Stimulated activated CD8-positive, alpha-beta memory T cell treated with anti-CD3 and anti-CD28 coated beads, Interleukin-4, amount 100 ng/mL, for 4 hours (primary cell): ENCODE data around the gene DRICH1.
"Not testable (repeated sequence)": the region's sequence is repeated elsewhere in the genome, so short reads cannot be mapped to it uniquely, and the experiment has no call there.

Experiments used
- DNase-seq, 2 donors: peaks; one replicate each; pipeline ENCODE4 v3.0.0-alpha.2; 2020; ENCODE audit warnings: low read depth in 2 of 2, low spot score in 1 of 2

DRICH1 gene, protein sequence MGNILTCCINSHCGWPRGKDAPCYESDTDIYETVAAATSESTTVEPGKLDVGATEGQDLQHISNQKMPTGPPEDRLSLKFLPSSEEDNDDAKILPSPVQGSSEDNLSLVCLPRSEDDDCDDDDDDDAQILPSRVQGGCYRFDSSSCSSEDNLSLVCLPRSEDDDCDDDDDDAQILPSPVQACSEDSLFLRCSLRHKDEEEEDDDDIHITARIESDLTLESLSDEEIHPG

DNA sequence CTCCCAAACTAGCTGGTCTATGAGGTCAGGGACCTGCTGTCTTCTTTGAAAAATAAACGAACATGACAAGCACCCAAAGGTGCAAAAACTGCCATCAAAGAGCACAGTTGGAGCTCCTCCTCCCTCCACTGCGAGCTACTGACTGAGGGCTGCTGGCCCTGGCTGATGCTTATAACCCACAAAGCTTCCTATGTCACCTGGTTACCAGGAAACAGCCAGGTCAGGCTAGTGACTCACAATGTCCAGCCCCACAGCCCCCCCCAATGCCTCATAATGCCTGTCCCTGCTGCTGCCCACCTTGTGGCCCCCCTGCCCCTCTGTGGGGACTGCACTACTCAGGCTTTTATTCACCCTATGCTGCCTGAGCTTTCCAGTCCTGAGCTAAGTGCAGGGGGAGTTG lies at the start of gene DRICH1:
Gene DRICH1 (minus strand): TSS at position 144 of the 400 bp plus-strand sequence. CDS start 298 bp downstream, outside the sequence.
- no peak for DNase-seq

DNA sequence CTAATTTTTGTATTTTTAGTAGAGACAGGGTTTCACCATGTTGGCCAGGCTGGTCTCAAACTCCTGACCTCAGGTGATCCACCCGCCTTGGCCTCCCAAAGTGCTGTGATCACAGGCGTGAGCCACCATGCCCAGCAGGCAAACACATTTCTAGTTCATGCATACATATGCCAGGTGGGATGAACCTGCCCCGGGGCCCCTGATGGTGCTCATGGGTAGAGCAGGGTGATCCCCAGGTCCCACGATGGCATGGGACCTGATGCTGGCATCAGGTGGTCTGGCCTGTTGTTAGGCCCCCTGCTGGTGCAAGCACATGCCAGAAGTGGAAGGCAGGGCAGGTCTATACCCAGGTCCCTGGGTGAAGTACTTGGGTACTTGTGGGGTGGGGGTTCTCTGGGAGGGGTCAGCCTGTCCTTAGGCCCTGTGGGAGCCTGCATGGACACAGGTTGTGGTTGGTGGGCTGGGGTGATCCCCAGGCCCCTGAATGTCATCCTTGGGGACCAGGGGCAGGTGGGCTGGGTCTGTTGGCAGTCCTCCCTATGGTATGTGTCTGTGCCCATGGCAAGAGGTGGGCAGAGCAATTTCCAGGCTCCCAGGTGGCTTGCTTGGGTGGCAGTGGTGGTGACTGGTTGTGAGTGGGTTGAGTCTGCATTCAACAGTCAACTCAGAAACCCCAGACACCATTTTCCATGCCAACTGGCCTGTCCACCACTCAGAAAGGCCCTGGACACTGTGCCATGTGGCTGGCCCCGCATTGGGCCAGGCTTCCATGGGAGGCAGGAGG lies 49.1 kb upstream of the DRICH1 start:
- no peak for DNase-seq

DNA sequence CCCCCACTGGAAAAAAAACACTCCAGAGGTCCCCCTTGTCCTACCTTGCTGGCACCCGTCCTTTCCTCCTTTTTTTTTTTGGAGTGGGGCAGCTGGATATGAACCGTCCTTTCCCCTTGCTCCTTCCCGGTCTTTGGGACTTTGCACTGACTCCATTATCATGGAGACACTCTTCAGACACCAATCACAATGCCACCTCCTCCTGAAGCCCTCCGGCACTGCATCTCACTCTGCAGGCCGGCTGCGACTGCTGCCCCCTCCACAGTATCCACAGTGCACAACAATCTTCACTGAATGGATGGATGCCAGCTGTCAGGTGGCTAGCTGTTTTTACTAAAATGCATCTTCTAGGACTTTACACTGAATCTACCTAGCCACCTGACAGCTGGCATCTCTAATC lies 46.0 kb upstream of the DRICH1 start:
- DNase-seq = no peak

DNA sequence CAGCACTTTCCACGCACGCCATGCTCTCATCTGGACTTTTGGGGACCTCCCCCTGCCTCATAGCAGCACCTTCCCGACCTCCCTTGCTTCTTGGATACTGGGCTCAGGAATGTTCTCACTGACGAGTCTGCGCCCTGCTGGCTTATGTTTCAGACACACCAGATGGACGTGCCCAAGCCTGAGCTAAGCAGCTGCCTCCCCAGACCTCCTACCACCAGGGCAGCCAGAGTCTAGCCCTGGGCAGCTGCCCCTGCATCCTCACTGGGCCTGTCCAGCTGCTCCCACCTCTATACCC lies 45.5 kb upstream of the DRICH1 start:
- DNase-seq = no peak

DNA sequence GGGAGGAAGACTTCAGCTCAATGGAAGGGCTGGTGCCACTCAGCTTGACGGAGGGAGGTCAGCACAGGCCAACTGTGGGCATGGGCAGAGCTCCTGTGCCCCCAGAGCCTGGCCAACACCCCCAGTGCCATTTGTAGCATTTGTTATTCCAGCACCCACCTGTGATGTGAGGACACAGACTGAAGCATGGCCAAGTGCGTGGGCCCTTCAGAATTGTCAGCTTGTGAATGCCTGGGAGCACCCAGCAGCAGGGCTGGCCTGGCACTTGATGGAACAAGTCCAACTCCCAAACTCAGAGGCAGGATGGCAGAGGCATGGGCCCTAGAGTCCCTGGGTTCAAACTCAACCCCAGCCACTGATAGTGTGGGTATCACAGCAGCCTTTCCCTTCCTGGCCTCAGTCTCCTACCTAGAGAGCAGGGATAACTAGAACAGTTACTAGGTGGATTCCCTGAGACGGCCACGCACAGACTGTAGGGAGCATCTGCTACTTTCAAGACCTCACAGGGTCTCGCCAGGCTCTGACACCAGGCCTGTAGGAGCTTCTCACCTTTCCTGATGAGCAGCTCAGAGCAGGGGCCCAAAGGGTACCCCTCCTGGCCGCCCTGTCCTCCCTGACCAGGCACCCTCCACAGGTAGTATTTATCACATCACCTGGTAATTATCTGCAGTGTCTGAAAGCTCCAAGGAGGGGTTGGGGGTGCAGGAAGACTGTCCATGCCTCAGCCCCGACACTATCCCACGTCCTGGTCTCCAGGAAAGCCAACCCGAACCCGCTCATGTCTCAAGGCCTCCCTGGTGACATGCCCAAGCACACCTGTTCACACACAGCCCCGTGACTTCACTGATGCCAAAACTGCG lies 45.0 kb upstream of the DRICH1 start:
- DNase-seq = not testable (repeated sequence)

DNA sequence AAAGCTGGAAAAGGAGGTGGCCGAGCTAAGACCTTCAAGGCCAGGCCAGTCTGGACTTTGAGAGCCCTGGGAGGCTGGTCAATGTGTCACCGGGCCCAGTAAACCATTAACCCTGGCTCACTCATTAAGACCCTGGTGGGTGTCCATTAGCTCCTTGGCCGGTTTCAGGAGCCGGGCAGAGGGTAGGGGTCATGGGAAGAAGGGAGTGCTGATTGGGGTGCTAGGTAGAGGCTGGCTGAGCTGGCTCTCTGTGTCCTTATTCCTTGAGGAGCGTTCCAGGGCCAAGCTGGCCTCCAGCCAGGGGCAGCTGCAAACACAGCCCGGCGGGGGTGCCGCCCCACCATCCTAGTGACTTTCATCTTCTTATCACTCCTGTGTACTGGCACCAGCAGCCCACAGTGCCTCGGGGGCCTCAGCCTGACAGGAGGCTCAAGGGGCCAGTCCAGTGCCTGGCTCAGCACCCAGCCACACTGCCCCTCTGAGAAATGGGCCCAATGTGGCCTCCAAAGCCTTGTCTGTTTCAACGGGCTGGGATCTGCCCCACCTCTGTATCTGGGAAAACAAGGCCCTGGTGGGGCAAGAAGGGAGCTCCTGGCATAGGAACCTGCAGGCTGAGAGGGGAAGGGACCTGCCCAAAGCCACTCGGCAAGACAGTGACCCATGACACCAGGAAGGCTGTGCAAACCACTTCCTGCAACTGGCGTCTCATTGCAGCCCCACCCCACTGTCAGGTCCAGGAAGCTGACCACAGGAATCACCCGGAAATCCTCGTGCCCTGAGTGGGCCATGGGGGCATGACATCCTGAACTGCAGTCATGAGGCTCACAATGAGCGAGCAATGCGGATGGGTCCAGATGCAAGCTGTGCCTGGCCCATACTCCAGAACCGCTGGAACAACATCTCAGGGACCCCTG lies 43.6 kb upstream of the DRICH1 start:
- DNase-seq = no peak

DNA sequence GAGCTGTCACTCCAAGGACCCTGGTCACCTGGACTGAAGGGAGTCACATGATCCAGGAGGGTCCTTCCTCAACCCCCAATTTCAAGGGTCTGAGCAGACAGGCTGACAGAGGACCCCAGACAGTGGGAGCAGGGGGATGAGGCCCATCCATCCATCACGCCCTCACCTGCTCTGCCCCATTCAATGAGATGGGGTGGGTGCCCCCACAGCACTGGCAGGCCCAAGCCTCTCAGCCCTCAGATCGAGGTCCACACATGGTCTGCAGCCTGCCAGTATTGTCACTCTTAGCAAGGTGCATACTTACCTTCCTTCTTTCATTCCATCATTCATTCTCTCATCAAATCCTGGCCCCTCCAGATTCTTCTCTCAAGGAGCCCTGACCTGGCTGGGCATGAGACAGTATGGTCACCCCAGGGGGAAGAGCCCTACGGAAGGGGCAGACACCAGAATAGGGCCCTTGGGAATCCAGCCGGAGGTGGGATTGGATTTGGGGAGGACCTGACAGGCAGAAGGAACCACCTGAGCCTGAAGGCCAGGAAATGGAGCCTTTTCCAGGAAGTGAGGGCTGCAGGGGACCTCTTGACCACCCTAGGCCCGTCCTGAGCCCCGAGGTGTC lies 42.9 kb upstream of the DRICH1 start:
- not testable (repeated sequence) for DNase-seq

DNA sequence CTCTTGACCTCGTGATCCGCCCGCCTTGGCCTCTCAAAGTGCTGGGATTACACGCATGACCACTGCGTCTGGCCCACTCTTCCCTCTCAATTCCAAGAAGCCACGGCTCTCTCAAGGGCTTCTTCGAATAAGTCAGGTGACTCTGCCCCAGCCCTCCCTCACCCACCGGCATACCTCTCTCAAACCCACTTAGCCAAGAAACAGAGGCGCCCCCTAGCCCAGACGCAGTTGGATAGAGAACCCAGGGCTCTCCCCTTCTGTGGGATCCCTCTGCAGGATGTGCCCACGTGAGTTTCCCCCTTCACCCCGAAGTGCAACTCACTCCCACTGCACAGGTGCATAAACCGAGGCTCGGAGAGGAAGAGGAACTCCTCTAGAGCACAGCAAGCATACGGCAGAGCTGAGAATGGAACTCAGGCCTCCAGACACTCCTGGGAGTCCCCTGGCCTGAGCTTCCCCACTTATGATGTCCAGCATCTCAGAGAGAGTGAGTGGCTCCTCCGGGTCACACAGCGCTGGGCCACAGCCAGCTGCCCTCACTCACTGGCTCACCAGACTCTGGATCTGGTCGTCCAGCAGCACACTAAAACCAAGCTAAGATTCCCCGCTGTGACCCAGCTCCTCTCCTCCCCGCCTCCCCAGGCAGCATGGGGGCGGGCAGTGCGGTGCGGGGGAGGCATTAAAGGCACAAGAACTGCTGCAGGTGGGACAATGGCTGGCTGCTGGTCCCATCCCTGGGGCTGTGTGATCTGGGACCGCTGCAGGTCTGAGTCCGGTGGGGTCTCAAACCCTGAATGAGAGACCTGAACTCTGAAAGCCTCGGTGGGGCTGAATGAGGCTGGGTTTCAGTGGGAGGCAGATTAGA lies 41.9 kb upstream of the DRICH1 start:
- no peak for DNase-seq

DNA sequence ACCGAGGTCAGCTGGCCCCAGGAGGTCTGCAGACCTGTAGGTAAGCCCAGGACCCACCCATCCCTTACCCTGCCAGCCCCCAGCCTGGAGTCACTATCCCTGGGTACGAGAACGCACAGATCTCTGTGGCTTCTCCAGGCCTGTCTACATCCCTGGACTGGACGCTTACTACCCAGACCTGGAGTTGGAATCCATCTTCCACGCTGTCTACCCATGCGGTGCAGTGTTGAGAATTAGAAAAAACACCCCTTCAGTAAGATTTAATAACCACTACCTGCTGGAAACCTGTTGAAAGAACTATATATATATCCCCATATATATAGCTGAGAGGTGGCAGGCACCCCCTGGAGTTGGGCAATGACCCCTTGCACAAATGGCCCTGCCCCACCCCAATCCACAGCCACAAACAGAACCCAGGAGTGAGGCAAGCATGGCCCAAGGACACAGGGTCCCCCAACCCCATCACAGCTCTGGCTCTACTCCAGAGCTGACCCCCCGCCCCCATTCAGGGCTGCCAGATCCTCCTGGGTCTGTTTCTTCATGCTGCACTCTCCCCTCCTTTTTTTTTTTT lies 41.0 kb upstream of the DRICH1 start:
- no peak for DNase-seq

DNA sequence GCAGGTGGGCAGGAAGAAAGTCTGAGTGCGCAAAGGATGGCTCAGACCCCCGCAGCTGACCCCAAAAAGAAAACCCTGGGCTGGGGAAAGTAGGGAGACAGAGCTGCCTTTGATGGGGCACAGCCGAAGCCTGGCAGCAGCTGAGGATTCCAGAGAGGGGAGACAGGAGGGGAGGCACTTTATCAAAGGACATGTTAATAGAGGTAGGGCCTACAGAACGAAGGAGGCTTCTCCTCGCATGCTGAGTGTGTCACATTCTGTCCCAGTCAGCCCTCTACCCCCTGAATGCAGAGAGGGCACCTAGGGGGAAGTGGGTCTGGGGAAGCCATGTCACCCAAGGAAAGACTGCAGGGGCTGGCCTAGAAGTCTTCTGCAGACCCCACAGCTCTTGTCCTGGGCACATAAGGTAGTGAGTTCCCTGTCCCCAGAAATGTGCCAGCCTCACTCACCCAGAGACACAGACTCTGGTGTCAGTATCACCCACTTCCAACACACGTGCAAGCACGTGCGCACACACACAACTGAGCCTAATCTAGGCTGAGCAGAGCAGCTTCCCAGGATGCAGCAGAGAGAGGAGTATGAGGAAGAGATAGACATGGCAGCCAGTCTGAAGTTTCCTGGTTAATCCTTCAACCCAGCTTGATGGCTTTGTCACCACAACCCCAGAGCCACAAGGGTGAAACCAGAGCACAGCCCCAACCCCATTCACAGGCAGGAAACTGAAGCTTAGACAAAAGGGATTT lies 40.4 kb upstream of the DRICH1 start:
- not testable (repeated sequence) for DNase-seq

DNA sequence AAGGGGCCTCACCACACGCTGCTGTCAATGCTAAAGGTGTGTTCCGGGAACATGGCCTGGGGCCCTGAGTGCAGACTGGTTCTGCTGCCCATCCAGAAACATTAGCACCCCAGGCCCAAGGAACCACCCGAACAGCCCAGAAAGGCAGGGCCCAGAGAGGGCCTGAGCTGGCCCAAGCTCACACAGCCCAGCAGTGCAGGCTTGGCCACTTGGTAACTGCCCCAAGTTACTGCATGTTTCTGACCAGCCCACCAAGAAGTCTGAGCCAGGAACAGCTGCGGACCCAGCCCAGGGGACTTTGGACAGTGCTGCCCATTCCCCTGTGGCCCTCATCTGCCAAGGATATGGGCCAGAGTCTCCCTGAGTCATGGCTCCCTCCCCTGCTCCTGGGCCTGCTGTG lies 39.3 kb upstream of the DRICH1 start:
- DNase-seq = not testable (repeated sequence)

DNA sequence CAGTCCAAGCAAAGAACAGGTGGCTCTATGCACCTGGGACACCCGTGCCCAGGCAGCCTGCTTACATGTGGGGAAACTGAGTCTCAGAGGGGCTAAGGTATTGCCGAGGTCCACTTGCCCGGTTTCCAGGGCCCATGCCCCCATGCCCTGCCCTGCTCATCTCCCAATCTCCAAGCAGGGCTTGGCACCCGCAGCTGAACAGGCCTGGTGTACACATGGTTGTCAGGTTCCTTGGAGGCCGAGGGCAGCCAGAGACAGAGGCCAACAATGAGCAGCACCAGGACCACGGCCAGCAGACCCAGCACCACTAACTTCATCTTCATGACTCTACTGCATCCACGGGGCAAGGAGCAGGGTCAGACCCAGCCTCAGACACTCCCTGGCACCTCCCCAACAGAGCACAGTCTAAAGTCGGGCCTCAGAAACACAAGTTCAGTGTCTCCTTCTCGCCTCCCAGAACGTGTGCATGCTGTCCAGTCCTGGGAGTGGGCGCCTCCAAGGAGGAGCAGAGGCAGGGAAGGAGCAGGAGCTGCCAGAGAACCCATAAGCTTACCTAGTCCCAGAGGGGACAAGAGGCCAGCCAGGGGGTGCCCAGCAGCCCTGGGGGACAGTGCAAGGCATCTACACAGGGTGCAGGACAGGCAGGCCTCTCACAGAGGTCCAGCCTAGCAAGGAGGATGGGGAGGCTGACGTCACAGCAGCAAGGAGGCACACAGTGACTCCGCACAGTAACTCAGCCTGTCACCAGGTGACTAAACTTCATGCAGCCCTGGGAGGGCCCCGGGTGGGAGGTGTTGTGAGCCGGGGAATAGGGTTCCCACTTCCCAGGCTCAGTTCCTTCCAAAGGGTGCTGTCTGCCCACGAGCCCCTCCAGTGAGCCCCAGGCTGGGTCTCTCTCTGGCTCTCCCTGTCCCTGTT lies 38.5 kb upstream of the DRICH1 start:
- DNase-seq = no peak

DNA sequence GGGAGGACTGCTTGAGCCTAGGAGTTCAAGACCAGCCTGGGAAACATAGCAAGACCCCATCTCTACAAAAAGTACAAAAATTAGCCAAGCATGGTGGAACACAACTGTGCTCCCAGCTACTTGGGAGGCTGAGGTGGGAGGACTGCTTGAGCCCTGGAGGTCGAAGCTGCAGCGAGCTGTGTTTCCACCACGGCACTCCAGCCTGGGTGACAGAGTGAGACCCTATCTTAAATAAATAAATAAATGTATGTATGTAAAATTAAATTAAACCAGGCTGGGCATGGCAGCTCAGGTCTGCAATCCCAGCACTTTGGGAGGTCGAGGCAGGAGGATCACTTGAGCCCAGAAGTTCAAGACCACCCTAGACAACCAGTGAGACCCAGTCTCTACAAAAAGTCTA lies 28.3 kb upstream of the DRICH1 start:
- not testable (repeated sequence) for DNase-seq

DNA sequence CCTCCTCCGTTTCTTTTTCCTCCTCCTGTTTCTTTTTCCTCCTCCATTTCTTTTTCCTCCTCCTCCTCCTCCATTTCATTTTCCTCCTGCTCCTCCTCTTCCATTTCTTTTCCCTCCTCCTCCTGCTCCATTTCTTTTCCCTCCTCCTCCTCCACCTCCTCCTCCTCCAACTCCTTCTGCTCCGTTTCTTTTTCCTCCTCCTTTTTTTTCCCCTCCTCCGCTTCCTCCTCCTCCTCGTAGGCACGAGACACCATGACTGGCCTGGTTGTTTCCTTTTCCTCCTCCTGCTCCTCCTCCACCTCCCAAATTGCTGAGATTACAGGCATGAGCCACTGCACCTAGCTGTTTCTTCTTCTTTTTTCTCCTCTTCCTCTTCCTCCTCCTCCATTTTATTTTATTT lies 25.6 kb upstream of the DRICH1 start:
- DNase-seq = no peak

DNA sequence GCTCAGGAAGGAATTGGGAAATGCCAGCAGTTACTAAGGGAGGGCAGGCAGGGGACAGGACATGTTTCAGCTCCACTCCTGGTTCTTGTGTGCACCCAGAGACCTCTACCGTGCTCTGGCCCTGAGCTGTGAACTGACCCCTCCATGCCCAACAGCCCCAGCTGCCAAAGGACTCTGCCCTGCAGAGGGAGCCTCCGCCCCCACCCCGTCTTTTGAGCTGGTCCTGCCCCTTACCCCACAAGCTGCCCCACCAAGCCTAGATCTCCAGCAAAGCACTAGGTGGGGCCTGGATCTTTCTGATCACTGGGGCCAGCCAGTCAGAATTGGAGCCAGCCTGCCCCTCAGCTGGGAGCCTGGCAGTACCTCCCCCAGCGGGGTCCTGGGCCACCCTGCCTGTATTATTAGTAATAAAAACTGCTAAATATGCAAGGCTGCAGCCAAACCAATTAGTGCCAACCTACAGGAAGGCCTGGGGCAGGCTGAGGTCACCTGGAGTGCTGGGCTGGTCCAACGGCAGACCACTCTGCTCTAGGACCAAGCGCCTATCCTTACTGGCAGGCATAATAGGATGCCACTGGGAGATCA lies 23.9 kb upstream of the DRICH1 start:
- no peak for DNase-seq

DNA sequence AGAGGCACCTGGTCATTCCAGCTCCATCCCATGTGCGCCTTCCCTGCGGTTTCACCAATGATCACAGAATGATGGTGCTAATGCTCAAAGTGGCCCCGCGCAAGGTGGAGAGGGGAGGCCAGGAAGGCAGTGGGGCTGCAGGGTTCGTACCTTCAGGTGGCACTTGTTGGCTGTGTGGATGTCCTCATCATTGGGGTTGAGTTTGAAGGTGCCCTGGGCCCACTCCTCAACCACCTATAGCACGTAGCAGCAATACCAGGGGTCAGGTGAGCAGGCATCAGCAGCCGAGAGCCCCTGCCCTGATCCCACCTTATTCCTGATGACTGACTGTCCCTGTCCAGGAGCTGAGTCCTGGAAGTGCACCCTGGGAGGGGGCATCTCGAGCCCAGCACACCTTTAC lies 20.6 kb upstream of the DRICH1 start:
- DNase-seq = no peak

DNA sequence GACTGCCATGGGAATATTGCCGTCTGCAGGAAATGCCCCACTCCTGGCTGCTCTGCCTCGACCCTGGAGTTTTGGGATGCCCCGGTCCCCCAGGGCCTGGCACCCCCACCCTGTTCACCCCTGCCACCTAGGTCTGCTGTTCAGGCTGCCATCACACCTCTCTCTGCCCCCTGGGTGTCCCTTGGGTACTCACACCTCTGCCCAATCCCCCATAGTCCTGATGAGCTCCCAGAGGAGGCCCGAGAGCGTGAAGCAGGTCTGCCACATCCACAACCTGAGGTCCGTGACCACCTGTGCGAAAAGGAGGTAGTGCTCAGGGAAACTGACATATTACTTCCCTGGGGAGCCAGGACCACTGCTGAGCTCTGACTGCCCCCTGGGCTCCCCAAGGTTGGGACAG lies 20.2 kb upstream of the DRICH1 start:
- DNase-seq = no peak
